Activated CD8-positive, alpha-beta memory T cell treated with anti-CD3 and anti-CD28 coated beads, Interleukin-2, amount 10 ng/mL, durations not matched to agents 7 days and 5 days (primary cell): ENCODE measurements around the gene UCKL1. TPM values are rescaled to one million over a fixed set of nuclear protein-coding genes. Genes with fewer than 3 reads are reported as not detected.

Experiments
- ATAC-seq: fragments of 150-1000 bp; cut with Tn5 transposase; one replicate; pipeline ENCODE4 v1.10.0; 2021; ENCODE audit warnings: moderate library complexity
- CTCF ChIA-PET: fragments of 350-600 bp; sonication (Branson Sonifier 250); formaldehyde crosslinking; loops from one replicate; lab custom pipeline; 2021; ENCODE audit warnings: antibody characterized with exemption; lab: Charles Lee
- DNase-seq: peaks from one replicate; pipeline ENCODE4 v3.0.0-alpha.2; 2020
- H3K27ac Mint-ChIP-seq: one replicate; pipeline ENCODE4 v1.8.0; 2021; ENCODE audit warnings: mild to moderate bottlenecking, mixed read lengths
- H3K27me3 Mint-ChIP-seq: one replicate; pipeline ENCODE4 v1.8.0; 2021; ENCODE audit warnings: mixed read lengths
- H3K36me3 Mint-ChIP-seq: one replicate; pipeline ENCODE4 v1.8.0; 2021; ENCODE audit warnings: mild to moderate bottlenecking, mixed read lengths
- H3K4me1 Mint-ChIP-seq: one replicate; pipeline ENCODE4 v1.8.0; 2021; ENCODE audit warnings: mixed read lengths
- H3K4me3 Mint-ChIP-seq: one replicate; pipeline ENCODE4 v1.8.0; 2021; ENCODE audit warnings: mild to moderate bottlenecking, moderate library complexity, mixed read lengths
- H3K9me3 Mint-ChIP-seq: one replicate; pipeline ENCODE4 v1.8.0; 2022; ENCODE audit warnings: low read depth, mixed read lengths
- microRNA-seq: library from miRNA; unstranded; fragments of <30 nt; microRNA quantifications from one replicate; pipeline ENCODE4 v1.2.0, GENCODE V29; 2022
- total RNA-seq, 2 experiments: library from RNA; stranded (reverse); gene quantifications; one replicate each; pipeline ENCODE4 v1.2.3, GENCODE V29; 2021

UCKL1 gene
- total RNA-seq, 2 experiments from 2014 or later, result 41.1 to 41.9 TPM

- DNase-seq (no peak), ATAC-seq (no peak)
- Mint-ChIP-seq H3K27me3 (no peaks in the 10 kb centered on the region), H3K27ac (no peak overlapping the region), H3K4me1 (peaks cover 13% of the 10 kb centered on the region), H3K4me3 (no peak overlapping the region), H3K36me3 (peaks cover 8% of the 10 kb centered on the region), H3K9me3 (no peaks in the 10 kb centered on the region)
- CTCF ChIA-PET, result interaction anchor here (0.7 kb wide), 1 partner anchor 44 kb away, joined by 3 read pairs; no protein-coding TSS in a partner anchor
Measured at GRCh38 chr20:63891061-63892002, 64.9 kb downstream of the UCKL1 start.

- peaks cover 4% of the 10 kb centered on the region for H3K36me3 Mint-ChIP-seq
- H3K4me1 Mint-ChIP-seq, result peaks cover 6% of the 10 kb centered on the region
- H3K27me3 Mint-ChIP-seq, result no peaks in the 10 kb centered on the region
- ATAC-seq (no peak), DNase-seq (no peak)
- CTCF ChIA-PET, result no interaction called here
- H3K27ac Mint-ChIP-seq, result no peak overlapping the region
- no peaks in the 10 kb centered on the region for H3K9me3 Mint-ChIP-seq
- no peak overlapping the region for H3K4me3 Mint-ChIP-seq
Measured at GRCh38 chr20:63890616-63891015, 65.6 kb downstream of the UCKL1 start.

GRCh38 chr20:63890201-63890576 is 66.0 kb downstream of the UCKL1 start:
- CTCF ChIA-PET, result no interaction called here
- Mint-ChIP-seq H3K9me3 (no peaks in the 10 kb centered on the region), H3K36me3 (peaks cover 3% of the 10 kb centered on the region), H3K4me3 (no peak overlapping the region), H3K27ac (no peak overlapping the region), H3K27me3 (no peaks in the 10 kb centered on the region), H3K4me1 (peaks cover 7% of the 10 kb centered on the region)
- ATAC-seq (no peak), DNase-seq (no peak)

Small RNAs within 50 kb of the gene (microRNA-seq; reads per million reads assigned to microRNA genes)
- gene MIR1914, result 3.4 reads per million
- not detected for gene MIR647
- not detected for gene MIR941-1
- not detected for gene MIR941-2
- not detected for gene MIR941-3
- not detected for gene MIR941-4
- gene MIR941-5, result not detected

Other genes starting within 250 kb of the UCKL1 start
- gene ARFRP1, start 248.4 kb downstream of the UCKL1 start, total RNA-seq, result 10 to 100 TPM; 62.6 to 62.7 TPM
- gene ZGPAT, start 248.4 kb downstream of the UCKL1 start, total RNA-seq, result 10 to 100 TPM; 38.8 to 54.6 TPM
- 100 to 1,000 TPM in 1 of 2 experiments, 10 to 100 TPM in 1; 49.2 to 138 TPM for gene LIME1, start 219.8 kb downstream of the UCKL1 start, total RNA-seq
- gene SLC2A4RG, start 216.6 kb downstream of the UCKL1 start, total RNA-seq, result 100 to 1,000 TPM in 1 of 2 experiments, 10 to 100 TPM in 1; 69.9 to 111 TPM
- under 1 TPM; 0.15 to 0.84 TPM for gene ZBTB46, start 125.2 kb downstream of the UCKL1 start, total RNA-seq
- gene ABHD16B, start 94.9 kb downstream of the UCKL1 start, total RNA-seq, result not detected
- 10 to 100 TPM; 33.5 to 46.2 TPM for gene TPD52L2, start 91.1 kb downstream of the UCKL1 start, total RNA-seq
- gene DNAJC5, start 61.3 kb downstream of the UCKL1 start, total RNA-seq, result 10 to 100 TPM; 44.4 to 51.9 TPM
- 10 to 100 TPM; 13.5 to 18.2 TPM for gene ZNF512B, start 13.5 kb upstream of the UCKL1 start, total RNA-seq
- gene SAMD10, start 23.2 kb upstream of the UCKL1 start, total RNA-seq, result 10 to 100 TPM; 26.0 to 33.4 TPM
- 10 to 100 TPM; 77.5 to 80.6 TPM for gene PRPF6, start 24.7 kb upstream of the UCKL1 start, total RNA-seq
- gene C20orf204, start 79.8 kb upstream of the UCKL1 start, total RNA-seq, result 10 to 100 TPM; 17.5 to 19.0 TPM
- gene SOX18, start 93.2 kb upstream of the UCKL1 start, total RNA-seq, result 1 to 10 TPM in 1 of 2 experiments, under 1 TPM in 1; 0.20 to 1.8 TPM
- gene TCEA2, start 106.8 kb upstream of the UCKL1 start, total RNA-seq, result 10 to 100 TPM; 54.3 to 57.4 TPM
- 100 to 1,000 TPM in 1 of 2 experiments, 10 to 100 TPM in 1; 84.5 to 119 TPM for gene RGS19, start 123.1 kb upstream of the UCKL1 start, total RNA-seq
- gene OPRL1, start 123.7 kb upstream of the UCKL1 start, total RNA-seq, result under 1 TPM; 0.75 to 0.99 TPM
- not detected for gene LKAAEAR1, start 128.0 kb upstream of the UCKL1 start, total RNA-seq
- not detected for gene NPBWR2, start 151.1 kb upstream of the UCKL1 start, total RNA-seq
- not detected for gene MYT1, start 208.0 kb upstream of the UCKL1 start, total RNA-seq